ENCODE measurements around the gene GCA.
A peak's percentile ranks its signal among the peaks of the same experiment; 100 is the strongest.

The GCA gene, protein sequence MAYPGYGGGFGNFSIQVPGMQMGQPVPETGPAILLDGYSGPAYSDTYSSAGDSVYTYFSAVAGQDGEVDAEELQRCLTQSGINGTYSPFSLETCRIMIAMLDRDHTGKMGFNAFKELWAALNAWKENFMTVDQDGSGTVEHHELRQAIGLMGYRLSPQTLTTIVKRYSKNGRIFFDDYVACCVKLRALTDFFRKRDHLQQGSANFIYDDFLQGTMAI

GRCh38 chr2:162343824-162344616 lies at the start of gene GCA:
TSS of gene GCA (plus strand) at chr2:162344132. CDS start at chr2:162344249, 117 bp downstream.
- DNase-seq (ENCODE audit: low read depth in 2 of 2): peak; percentile 84 to 85

DNA sequence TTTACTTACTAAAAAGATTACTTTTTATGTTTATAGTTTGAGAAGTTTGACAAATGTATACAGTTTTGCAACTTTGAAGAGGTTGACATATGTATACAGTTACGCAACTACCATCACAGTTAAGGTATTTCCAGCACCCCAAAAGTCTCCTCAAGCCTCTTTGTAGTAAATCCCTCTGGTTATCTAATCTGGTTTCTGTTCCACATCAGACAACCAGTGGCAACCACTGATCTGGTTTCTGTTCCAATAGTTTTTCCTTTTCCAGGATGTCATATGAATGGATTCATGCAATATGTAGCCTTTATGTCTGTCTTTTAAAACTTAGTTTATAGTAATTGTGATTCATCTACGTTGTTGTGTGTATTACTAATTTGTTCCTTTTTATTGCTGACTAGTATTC lies 48.9 kb upstream of the GCA start:
- DNase-seq (ENCODE audit: low read depth in 2 of 2): no peak

DNA sequence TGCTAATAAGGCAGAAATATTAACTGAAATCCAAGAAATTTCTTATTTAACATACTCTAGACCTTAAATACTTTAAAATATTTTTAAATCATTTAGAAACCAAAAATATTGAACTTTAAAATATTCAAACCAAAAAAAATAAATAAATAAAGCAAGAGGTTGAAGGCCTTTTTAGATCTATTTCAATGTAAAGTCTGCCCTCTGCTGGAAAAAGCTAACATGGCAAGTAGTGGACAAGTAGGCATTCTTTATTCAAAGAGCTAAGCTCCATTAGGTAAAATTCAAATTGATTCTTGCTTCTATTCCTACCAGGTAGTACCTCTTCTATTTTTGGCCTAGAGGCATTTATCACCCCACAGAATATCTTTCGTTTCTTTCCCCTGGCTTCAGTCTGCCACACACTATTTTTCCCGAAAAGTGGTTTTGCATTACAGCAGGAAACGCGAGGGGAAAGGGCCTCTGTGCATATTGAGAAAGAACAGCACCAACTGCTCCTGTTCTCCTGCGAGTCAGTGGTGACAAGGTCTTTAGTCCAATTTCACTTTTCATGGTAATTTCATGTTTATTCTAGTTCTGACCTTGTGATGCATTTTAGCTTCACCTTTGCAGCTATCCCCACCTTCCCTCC lies 45.9 kb upstream of the GCA start:
- peak; percentile 65 for DNase-seq (ENCODE audit: low read depth in 2 of 2)

- DNase-seq (ENCODE audit: low read depth in 2 of 2): no peak
Measured at GRCh38 chr2:162298669-162299335, 45.1 kb upstream of the GCA start.

DNA sequence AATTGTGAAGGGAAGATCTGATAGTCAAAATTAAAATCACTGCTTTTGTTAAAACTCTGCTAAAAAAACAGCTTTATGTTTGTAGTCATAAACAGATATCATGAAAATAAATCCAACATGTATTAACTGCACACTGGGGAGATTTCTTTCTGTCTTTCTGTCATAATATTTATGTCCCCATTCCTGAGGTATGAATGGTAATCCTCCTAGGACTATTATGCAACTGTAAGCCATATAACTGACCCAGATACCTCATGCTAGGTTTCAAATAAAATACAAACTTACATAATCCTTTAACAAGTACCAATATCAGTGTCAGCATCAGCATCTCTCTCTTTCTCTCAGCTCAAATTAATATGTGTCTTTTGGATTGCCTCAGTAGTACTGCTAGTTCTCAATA lies 43.7 kb upstream of the GCA start:
- no peak for DNase-seq (ENCODE audit: low read depth in 2 of 2)

DNA sequence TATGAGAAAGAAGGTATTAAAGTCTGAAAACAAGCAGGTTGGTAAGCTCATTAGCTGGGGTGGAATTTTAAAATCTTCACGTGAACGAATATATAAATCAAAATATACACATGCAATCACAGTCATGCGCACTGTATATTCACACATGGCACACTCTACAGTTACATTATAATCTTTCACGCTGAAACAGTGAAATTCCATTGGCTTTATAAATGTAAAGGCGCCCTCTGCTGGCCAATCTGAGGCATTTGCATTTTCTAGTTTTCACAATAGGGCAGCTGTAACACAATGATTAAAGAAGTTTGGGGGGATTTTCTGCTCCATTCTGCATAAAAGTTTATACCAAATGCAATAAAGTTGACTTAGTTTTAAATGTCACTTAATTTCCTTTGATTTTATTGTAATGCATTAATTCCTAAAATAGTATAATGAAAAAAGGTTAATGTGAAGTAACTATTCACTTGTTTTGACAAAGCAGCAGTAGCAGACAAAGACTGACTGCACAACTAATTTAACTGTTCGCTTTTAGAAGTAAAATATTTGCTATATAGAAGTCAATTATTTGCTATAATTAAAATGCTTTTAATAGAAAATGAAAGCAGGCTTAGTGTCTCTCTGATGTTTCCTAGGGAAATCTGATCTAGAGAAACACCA lies 42.7 kb upstream of the GCA start:
- DNase-seq (ENCODE audit: low read depth in 2 of 2): peak; percentile 43 to 47

- no peak for DNase-seq (ENCODE audit: low read depth in 2 of 2)
Measured at GRCh38 chr2:162301877-162302276, 42.1 kb upstream of the GCA start.

DNA sequence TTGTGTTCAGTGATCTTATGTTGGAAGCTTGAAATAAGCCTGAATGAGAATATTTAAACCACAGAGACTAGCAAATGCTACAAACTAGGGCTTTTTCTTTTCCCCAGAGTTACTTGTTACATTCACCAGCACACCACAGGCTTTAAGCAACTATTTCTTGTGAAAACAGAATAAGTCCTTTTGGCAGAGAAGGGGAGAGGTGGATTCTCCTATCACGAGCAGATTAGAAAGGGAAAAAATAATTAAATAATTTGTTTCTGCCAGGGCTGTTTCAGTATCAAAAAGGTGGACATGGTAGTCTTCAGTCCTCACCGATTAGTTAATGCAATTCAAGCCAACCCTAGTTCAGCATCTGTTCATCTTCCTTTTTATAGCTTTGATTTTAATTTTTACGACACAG lies 38.0 kb upstream of the GCA start:
- DNase-seq (ENCODE audit: low read depth in 2 of 2): no peak

GRCh38 chr2:162308747-162309503 lies 35.0 kb upstream of the GCA start:
- DNase-seq (ENCODE audit: low read depth in 2 of 2): no peak

DNA sequence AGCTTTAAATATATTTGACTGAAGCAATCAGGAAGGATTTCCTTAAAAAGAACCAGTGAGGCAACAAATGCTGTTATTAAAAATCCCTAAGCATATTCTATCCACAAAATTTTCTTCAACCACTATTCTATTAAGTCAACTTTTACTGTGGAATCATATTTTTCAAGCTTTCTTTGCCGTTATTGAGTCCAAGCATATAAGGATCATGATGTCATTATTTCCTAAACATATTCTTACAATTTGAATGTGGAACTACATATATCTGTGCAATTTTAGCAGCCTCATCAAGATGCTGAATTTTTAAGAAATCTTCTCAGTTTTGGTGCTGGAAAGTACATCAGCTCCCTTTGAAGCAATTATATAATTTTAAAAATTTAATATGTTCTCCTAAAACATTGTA lies 31.1 kb upstream of the GCA start:
- no peak for DNase-seq (ENCODE audit: low read depth in 2 of 2)

GRCh38 chr2:162315938-162316337 lies 28.0 kb upstream of the GCA start:
- no peak for DNase-seq (ENCODE audit: low read depth in 2 of 2)

- DNase-seq (ENCODE audit: low read depth in 2 of 2): no peak
Measured at GRCh38 chr2:162316590-162316989, 27.3 kb upstream of the GCA start.

DNA sequence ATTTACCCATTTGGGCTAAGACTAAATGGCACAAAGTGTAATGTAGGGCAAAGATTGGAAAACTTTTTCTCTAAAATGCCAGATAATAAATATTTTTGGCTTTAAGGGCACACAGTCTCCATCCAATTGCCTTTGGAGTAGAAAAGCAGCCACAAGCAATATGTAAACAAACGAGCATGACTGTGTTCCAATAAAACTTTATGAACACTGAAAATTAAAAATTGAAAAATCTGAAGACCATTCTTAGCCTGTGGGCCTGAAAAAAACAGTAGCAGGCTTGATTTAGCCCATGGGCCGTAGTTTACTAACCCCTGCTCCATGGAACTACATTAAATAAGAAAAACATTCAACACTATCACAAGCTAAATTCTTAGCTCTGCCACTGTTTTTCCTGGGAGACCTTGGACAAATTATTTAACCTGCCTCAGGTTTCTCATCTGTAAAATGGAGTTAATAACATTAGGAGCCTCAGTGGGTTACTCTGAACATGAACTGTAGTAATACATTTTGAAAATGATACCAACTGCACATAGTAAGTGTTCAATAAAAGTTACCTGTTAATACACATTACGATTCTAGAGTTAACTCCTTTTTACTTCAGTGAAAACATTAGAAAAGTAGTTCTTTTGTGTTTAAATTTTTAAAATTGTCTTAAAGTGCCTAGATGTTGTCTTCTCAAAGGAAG lies 26.7 kb upstream of the GCA start:
- DNase-seq (ENCODE audit: low read depth in 2 of 2): no peak

GRCh38 chr2:162317861-162318327 lies 26.0 kb upstream of the GCA start:
- DNase-seq (ENCODE audit: low read depth in 2 of 2): no peak

GRCh38 chr2:162318328-162319180 lies 25.4 kb upstream of the GCA start, which contains the start of gene IFIH1:
TSS of gene IFIH1 (minus strand) at chr2:162318684. CDS start at chr2:162318307, 377 bp downstream.
- DNase-seq (ENCODE audit: low read depth in 2 of 2): peak; percentile 60 to 62

DNA sequence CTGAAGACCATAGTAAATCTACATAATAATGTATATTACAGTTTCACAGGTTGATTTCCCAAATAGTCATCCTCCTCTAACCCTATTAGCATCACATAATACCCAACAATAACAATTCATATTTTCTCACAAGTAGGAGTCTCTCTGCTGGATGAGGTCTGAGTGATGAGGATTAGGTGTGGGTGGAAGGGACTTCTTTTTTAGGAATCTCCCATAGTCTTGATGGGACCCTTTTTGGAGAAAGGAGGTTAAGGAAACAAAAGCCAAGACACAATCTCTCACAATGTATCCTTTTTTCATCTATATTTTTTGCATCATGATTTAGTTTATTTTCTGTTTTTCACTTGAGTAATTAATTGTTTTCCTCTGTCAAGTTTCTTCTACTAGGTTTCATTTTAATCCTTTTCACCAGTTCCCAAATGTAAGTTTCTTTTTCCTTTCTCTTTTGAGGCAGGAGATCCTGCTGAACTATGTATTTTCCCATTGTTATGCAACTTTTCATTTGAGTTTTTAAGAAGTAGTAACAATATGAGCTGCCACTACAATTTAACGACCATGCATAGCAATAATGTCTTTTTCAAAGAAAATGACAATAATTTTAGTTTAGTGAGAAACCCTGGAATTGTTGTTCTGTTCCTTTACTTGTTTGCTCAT lies 22.9 kb upstream of the GCA start:
- DNase-seq (ENCODE audit: low read depth in 2 of 2): no peak

DNA sequence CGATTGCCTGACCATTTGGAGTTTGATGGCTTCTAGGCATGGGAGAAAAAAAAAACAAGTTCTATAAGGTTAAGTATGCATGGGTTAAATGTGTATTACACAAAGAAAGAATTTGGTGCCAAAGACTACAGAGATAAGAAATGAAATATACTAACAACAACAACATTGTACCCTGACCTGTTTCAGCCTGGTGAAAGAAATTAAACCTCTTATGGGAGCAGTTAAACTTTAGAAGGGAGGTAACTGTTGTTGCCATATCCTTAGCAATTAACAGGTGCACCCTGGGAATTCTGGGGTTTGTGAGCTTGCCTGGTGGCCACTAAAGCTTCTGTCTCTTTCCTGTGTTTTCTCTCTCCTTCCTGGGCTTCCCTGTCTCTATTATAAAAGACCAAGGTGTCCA lies 19.0 kb upstream of the GCA start:
- DNase-seq (ENCODE audit: low read depth in 2 of 2): no peak

DNA sequence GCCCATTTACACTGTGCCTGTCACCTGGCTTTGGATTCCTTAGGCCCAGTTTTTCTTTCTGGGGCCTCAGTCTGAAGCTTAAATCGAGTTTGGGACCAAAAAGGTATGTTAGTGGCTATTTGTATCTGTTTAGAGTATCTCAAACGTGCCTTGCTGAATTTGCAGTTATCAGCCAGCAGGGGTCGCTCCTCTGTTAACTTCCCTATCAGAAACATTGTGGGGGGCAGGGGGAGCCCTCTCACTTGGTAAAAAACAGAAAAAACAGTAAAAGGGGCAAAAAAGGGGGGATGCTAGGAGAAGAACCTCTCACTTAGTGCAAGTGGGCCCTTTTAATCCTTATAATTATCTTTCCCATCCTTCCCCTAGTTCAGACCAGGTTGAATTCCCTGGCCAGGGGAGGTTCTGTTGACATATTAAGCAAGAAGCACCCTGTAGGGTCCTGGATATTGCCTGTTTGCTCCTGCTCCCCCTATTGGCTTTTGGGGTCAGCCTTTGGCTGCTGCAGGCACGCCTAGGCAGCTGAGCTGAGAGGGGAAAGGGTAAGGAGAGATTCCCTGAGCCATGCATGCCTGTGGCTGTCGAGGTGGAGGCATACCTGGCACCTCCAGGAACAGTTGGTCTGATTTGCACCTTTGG lies 16.7 kb upstream of the GCA start:
- DNase-seq (ENCODE audit: low read depth in 2 of 2): no peak

Measured in fibroblast of skin of left quadriceps (primary cell).